Neural progenitor cell (in vitro differentiated cells): Measurements from ENCODE around the gene PANX3. TPM values are rescaled to one million over a fixed set of nuclear protein-coding genes. Genes with fewer than 3 reads are reported as not detected.

Source experiments
- DNase-seq: peaks from one replicate; pipeline ENCODE4 v3.0.0-alpha.2; 2016; ENCODE audit warnings: low spot score
- H2AFZ ChIP-seq: fragments of 200-600 bp; sonication (generic); replicated peaks from 2 replicates; pipeline ENCODE4 v1.6.1; 2016; ENCODE audit warnings: antibody characterized with exemption
- H3F3A ChIP-seq: fragments of 200-600 bp; sonication (generic); 2 replicates; pipeline ENCODE4 v1.6.1; 2016; ENCODE audit warnings: antibody characterized with exemption, low read depth
- H3K27ac ChIP-seq: fragments of 200-600 bp; sonication (generic); 2 replicates; pipeline ENCODE4 v1.5.1; 2016; ENCODE audit warnings: mild to moderate bottlenecking
- H3K27me3 ChIP-seq: fragments of 200-600 bp; sonication (generic); 2 replicates; pipeline ENCODE4 v1.6.1; 2016; ENCODE audit warnings: mild to moderate bottlenecking, moderate library complexity
- H3K36me3 ChIP-seq: fragments of 200-600 bp; sonication (generic); 2 replicates; pipeline ENCODE4 v1.5.1; 2016
- H3K4me1 ChIP-seq: fragments of 200-600 bp; sonication (generic); 2 replicates; pipeline ENCODE4 v1.6.1; 2016; ENCODE audit warnings: mixed run types
- H3K4me2 ChIP-seq: fragments of 200-600 bp; sonication (generic); 2 replicates; pipeline ENCODE4 v1.6.1; 2016
- H3K4me3 ChIP-seq: fragments of 200-600 bp; sonication (generic); 2 replicates; pipeline ENCODE4 v1.5.1; 2016
- H3K79me2 ChIP-seq: fragments of 200-600 bp; sonication (generic); 2 replicates; pipeline ENCODE4 v1.6.1; 2016; ENCODE audit warnings: low read depth
- H3K9ac ChIP-seq: fragments of 200-600 bp; sonication (generic); 2 replicates; pipeline ENCODE4 v1.6.1; 2016
- H3K9me3 ChIP-seq: fragments of 200-600 bp; sonication (generic); 2 replicates; pipeline ENCODE4 v1.5.1; 2016; ENCODE audit warnings: low read depth
- H4K20me1 ChIP-seq: fragments of 200-600 bp; sonication (generic); 2 replicates; pipeline ENCODE4 v1.6.1; 2016; ENCODE audit warnings: low read depth
- H3K27ac Mint-ChIP-seq: 3 replicates; pipeline ENCODE4 v1.8.0; 2021; ENCODE audit warnings: mixed read lengths
- H3K27me3 Mint-ChIP-seq: 2 replicates; pipeline ENCODE4 v1.8.0; 2022; ENCODE audit warnings: low read depth, mild to moderate bottlenecking, inconsistent platforms, moderate library complexity, mixed read lengths; ENCODE audit not compliant: insufficient read depth
- H3K36me3 Mint-ChIP-seq: 3 replicates; pipeline ENCODE4 v1.8.0; 2021; ENCODE audit warnings: mixed read lengths
- H3K4me1 Mint-ChIP-seq: 3 replicates; pipeline ENCODE4 v1.8.0; 2021; ENCODE audit warnings: mixed read lengths
- H3K4me3 Mint-ChIP-seq: 3 replicates; pipeline ENCODE4 v1.8.0; 2021; ENCODE audit warnings: mild to moderate bottlenecking, moderate library complexity, mixed read lengths
- H3K9me3 Mint-ChIP-seq: 3 replicates; pipeline ENCODE4 v1.8.0; 2020; ENCODE audit warnings: mixed read lengths
- CTCF ChIP-seq: fragments of 200-600 bp; sonication (generic); IDR thresholded peaks from 2 replicates; pipeline ENCODE4 v1.5.1; 2017; ENCODE audit warnings: antibody characterized with exemption, mild to moderate bottlenecking
- EZH2 ChIP-seq: fragments of 200-600 bp; sonication (generic); IDR thresholded peaks from 2 replicates; pipeline ENCODE4 v1.6.1; 2017; ENCODE audit warnings: antibody characterized with exemption, mild to moderate bottlenecking, moderate library complexity
- EZH2phosphoT487 ChIP-seq: fragments of 200-600 bp; sonication (generic); IDR thresholded peaks from 2 replicates; pipeline ENCODE4 v1.6.1; 2017; ENCODE audit warnings: antibody characterized with exemption
- total RNA-seq: library from RNA; depleted of rRNA; stranded (reverse); fragments of >200 nt; gene quantifications from 2 replicates; pipeline ENCODE4 v1.2.3, GENCODE V29; 2015; ENCODE audit warnings: low replicate concordance

Gene PANX3
- total RNA-seq, 1 donor from 2014 or later, result not detected

GRCh38 chr11:124627546-124627945 lies 16.3 kb downstream of the PANX3 start:
- peaks cover 10% of the 10 kb centered on the region for H3K4me1 ChIP-seq
- H3K4me3 Mint-ChIP-seq, result no peak overlapping the region
- H3K27me3 ChIP-seq, result no peaks in the 10 kb centered on the region
- no peak overlapping the region for H2AFZ ChIP-seq
- DNase-seq, result no peak
- H3F3A ChIP-seq, result peaks cover 8% of the 10 kb centered on the region
- H3K27ac Mint-ChIP-seq, result no peak overlapping the region
- peaks cover 20% of the 10 kb centered on the region for H3K36me3 Mint-ChIP-seq
- peaks cover 6% of the 10 kb centered on the region for H3K36me3 ChIP-seq
- no peak for TF ChIP-seq CTCF
- TF ChIP-seq EZH2phosphoT487, result no peak
- no peak for TF ChIP-seq EZH2
- H3K9ac ChIP-seq, result no peak overlapping the region
- H3K9me3 ChIP-seq, result no peaks in the 10 kb centered on the region
- H4K20me1 ChIP-seq, result peaks cover 12% of the 10 kb centered on the region
- peaks cover 25% of the 10 kb centered on the region for H3K79me2 ChIP-seq
- no peak overlapping the region for H3K4me3 ChIP-seq
- no peak overlapping the region for H3K4me2 ChIP-seq
- no peak overlapping the region for H3K27ac ChIP-seq
- no peaks in the 10 kb centered on the region for H3K9me3 Mint-ChIP-seq
- H3K4me1 Mint-ChIP-seq, result peaks cover 9% of the 10 kb centered on the region
- no peaks in the 10 kb centered on the region for H3K27me3 Mint-ChIP-seq

- H3K27ac Mint-ChIP-seq, result no peak overlapping the region
- H3K9me3 Mint-ChIP-seq, result no peaks in the 10 kb centered on the region
- no peak for DNase-seq
- H3K4me1 Mint-ChIP-seq, result no peaks in the 10 kb centered on the region
- Histone ChIP-seq H3K9me3 (no peaks in the 10 kb centered on the region), H3K4me2 (no peak overlapping the region), H4K20me1 (no peaks in the 10 kb centered on the region), H3K4me1 (no peaks in the 10 kb centered on the region), H3K9ac (no peak overlapping the region), H3K36me3 (peaks cover 6% of the 10 kb centered on the region), H3K27ac (no peak overlapping the region), H3K4me3 (no peak overlapping the region), H2AFZ (no peak overlapping the region), H3K27me3 (no peaks in the 10 kb centered on the region), H3F3A (no peaks in the 10 kb centered on the region), H3K79me2 (peaks cover 3% of the 10 kb centered on the region)
- peaks cover 23% of the 10 kb centered on the region for H3K36me3 Mint-ChIP-seq
- TF ChIP-seq EZH2 (no peak), EZH2phosphoT487 (no peak), CTCF (no peak)
- H3K4me3 Mint-ChIP-seq, result no peak overlapping the region
- no peaks in the 10 kb centered on the region for H3K27me3 Mint-ChIP-seq
These were observed 18.7 kb downstream of the PANX3 start for GRCh38 chr11:124629961-124630360.

- H3K4me1 ChIP-seq, result no peaks in the 10 kb centered on the region
- no peaks in the 10 kb centered on the region for H4K20me1 ChIP-seq
- no peak overlapping the region for H3K27ac Mint-ChIP-seq
- H3K9me3 Mint-ChIP-seq, result no peaks in the 10 kb centered on the region
- no peaks in the 10 kb centered on the region for H3K27me3 Mint-ChIP-seq
- no peaks in the 10 kb centered on the region for H3K4me1 Mint-ChIP-seq
- no peak overlapping the region for H3K4me3 ChIP-seq
- H3K79me2 ChIP-seq, result no peaks in the 10 kb centered on the region
- no peaks in the 10 kb centered on the region for H3K27me3 ChIP-seq
- no peaks in the 10 kb centered on the region for H3K9me3 ChIP-seq
- H3K4me2 ChIP-seq, result no peak overlapping the region
- no peak overlapping the region for H2AFZ ChIP-seq
- H3K27ac ChIP-seq, result no peak overlapping the region
- TF ChIP-seq CTCF (peak; percentile 18), EZH2phosphoT487 (no peak), EZH2 (no peak)
- H3F3A ChIP-seq, result no peaks in the 10 kb centered on the region
- H3K36me3 Mint-ChIP-seq, result peaks cover 19% of the 10 kb centered on the region
- DNase-seq, result no peak
- H3K36me3 ChIP-seq, result peaks cover 6% of the 10 kb centered on the region
- no peak overlapping the region for H3K4me3 Mint-ChIP-seq
- no peak overlapping the region for H3K9ac ChIP-seq
These were observed 22.1 kb downstream of the PANX3 start for GRCh38 chr11:124633355-124633754.
